Bronchial epithelial cell (primary cell): ENCODE results near the gene IFI44L. TPM values are rescaled to one million over a fixed set of nuclear protein-coding genes. Genes with fewer than 3 reads are reported as not detected.

Source experiments
- DNase-seq: peaks from one replicate; pipeline ENCODE4 v3.0.0-alpha.2; 2010; ENCODE audit warnings: low read depth
- FAIRE-seq: peaks from 2 replicates; lab custom pipeline; 2011; peaks lifted over from hg19 to GRCh38; lab: Jason Lieb, UNC
- H3K27me3 ChIP-seq: 2 replicates; pipeline ENCODE4 v1.5.1; 2011; ENCODE audit warnings: low read length; ENCODE audit not compliant: control insufficient read depth, insufficient read depth
- H3K36me3 ChIP-seq: 2 replicates; pipeline ENCODE4 v1.5.1; 2011; ENCODE audit warnings: low read length; ENCODE audit not compliant: control insufficient read depth, insufficient read depth
- H3K4me3 ChIP-seq: 2 replicates; pipeline ENCODE4 v1.5.1; 2011; ENCODE audit warnings: mild to moderate bottlenecking, low read depth, low read length, control low read depth
- CTCF ChIP-seq: IDR thresholded peaks from 2 replicates; pipeline ENCODE4 v1.5.1; 2011; ENCODE audit warnings: mild to moderate bottlenecking, moderate library complexity, low read length, control low read depth, inconsistent platforms; ENCODE audit not compliant: insufficient read depth, severe bottlenecking
- total RNA-seq: library from RNA; depleted of rRNA; stranded (reverse); fragments of >200 nt; gene quantifications from 2 replicates; pipeline ENCODE4 v1.2.1, GENCODE V29; 2014

The IFI44L gene
- total RNA-seq, 1 donor from 2014 or later = not detected

GRCh38 chr1:78688697-78689096 is 68.4 kb downstream of the IFI44L start:
- H3K4me3 ChIP-seq = no peak overlapping the region
- peak; percentile 15 for TF ChIP-seq CTCF
- H3K27me3 ChIP-seq = no peaks in the 10 kb centered on the region
- peak; percentile 52 for DNase-seq
- H3K36me3 ChIP-seq = no peaks in the 10 kb centered on the region
- FAIRE-seq = no peak

GRCh38 chr1:78690516-78690915 is 70.3 kb downstream of the IFI44L start:
- DNase-seq (no peak), FAIRE-seq (no peak)
- no peak overlapping the region for H3K4me3 ChIP-seq
- H3K27me3 ChIP-seq = no peaks in the 10 kb centered on the region
- TF ChIP-seq CTCF = no peak
- no peaks in the 10 kb centered on the region for H3K36me3 ChIP-seq

DNA sequence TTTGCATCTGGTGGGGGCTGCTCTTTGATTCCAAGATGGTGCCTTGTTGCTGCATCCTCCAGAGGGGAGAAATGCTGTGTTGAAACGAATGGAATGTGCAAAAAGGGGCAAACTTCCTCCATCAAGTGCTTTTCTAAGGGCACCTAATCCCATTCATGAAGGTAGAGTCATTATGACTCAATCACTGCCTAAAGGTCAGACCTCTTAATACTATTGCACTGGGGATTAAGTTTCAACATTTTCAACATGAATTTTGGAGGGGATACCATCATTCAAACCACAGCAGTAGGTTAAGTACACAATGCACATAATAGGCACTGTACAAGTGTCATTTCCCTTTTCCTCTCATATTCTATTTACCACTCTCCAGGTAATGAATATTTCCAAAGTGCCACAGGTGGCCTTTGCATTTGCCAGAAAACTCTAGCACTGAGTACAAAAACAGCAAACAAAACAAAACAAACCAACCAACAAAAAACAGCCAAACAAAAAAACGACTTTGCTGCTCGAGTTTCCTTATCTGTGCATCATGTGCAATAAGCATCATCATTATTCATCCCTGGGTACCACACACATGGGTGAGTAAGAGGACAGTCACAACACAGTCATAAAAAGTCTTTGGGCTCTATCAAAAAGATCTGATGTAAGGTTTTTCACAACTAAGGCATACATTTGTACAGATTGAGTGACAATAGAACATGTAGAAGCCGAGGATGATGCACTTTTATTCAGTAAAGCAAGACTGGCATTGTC is 71.9 kb downstream of the IFI44L start:
- no peak for TF ChIP-seq CTCF
- Histone ChIP-seq H3K36me3 (no peaks in the 10 kb centered on the region), H3K4me3 (no peak overlapping the region), H3K27me3 (no peaks in the 10 kb centered on the region)
- FAIRE-seq = no peak
- DNase-seq = peak; percentile 95

Other genes with a start within 250 kb of the IFI44L start
- 0.13 and 0.26 TPM in 2 replicates for gene PTGFR, start 129.5 kb upstream of the IFI44L start, total RNA-seq
- 0.26 and 0.38 TPM in 2 replicates for gene IFI44, start 29.4 kb downstream of the IFI44L start, total RNA-seq